HG02798 (cell line): ENCODE results near the gene GPC5.

Experiments used
- ATAC-seq: cut with Tn5 transposase; IDR thresholded peaks from one replicate; pipeline ENCODE4 v1.9.1; 2021; ENCODE audit warnings: mild to moderate bottlenecking; ENCODE audit not compliant: unreplicated experiment, poor library complexity

GPC5 gene

GRCh38 chr13:91698767-91699166, 300.3 kb downstream of the GPC5 start:
- ATAC-seq: no peak

GRCh38 chr13:91699863-91700262, 301.4 kb downstream of the GPC5 start:
- ATAC-seq: no peak

GRCh38 chr13:91701975-91702374, 303.6 kb downstream of the GPC5 start:
- ATAC-seq: no peak

- ATAC-seq: no peak
Measured at GRCh38 chr13:91702411-91702810, 304.0 kb downstream of the GPC5 start.

GRCh38 chr13:91704398-91704797, 306.0 kb downstream of the GPC5 start:
- no peak for ATAC-seq

- no peak for ATAC-seq
Measured at GRCh38 chr13:91708558-91708957, 310.1 kb downstream of the GPC5 start.

- ATAC-seq: no peak
Measured at GRCh38 chr13:91709180-91709579, 310.8 kb downstream of the GPC5 start.

- ATAC-seq: no peak
Measured at GRCh38 chr13:91710733-91711132, 312.3 kb downstream of the GPC5 start.

GRCh38 chr13:91714855-91715254, 316.4 kb downstream of the GPC5 start:
- ATAC-seq: no peak

GRCh38 chr13:91716436-91717065, 318.1 kb downstream of the GPC5 start:
- ATAC-seq: no peak

- no peak for ATAC-seq
Measured at GRCh38 chr13:91719033-91719432, 320.6 kb downstream of the GPC5 start.

- ATAC-seq: no peak
Measured at GRCh38 chr13:91721413-91721812, 323.0 kb downstream of the GPC5 start.

GRCh38 chr13:91722267-91722884, 324.0 kb downstream of the GPC5 start:
- ATAC-seq: no peak

- no peak for ATAC-seq
Measured at GRCh38 chr13:91724591-91724990, 326.2 kb downstream of the GPC5 start.

GRCh38 chr13:91725646-91726045, 327.2 kb downstream of the GPC5 start:
- ATAC-seq: no peak

GRCh38 chr13:91726671-91727070, 328.2 kb downstream of the GPC5 start:
- no peak for ATAC-seq

- no peak for ATAC-seq
Measured at GRCh38 chr13:91729859-91730258, 331.4 kb downstream of the GPC5 start.

GRCh38 chr13:91739751-91740150, 341.3 kb downstream of the GPC5 start:
- no peak for ATAC-seq

- ATAC-seq: no peak
Measured at GRCh38 chr13:91740756-91741155, 342.3 kb downstream of the GPC5 start.

- no peak for ATAC-seq
Measured at GRCh38 chr13:91741925-91742324, 343.5 kb downstream of the GPC5 start.

GRCh38 chr13:91744284-91744683, 345.9 kb downstream of the GPC5 start:
- ATAC-seq: no peak

GRCh38 chr13:91745967-91746366, 347.5 kb downstream of the GPC5 start:
- no peak for ATAC-seq
